Astrocyte of the hippocampus (primary cell): ENCODE results near the gene AKT3.
"Not testable (repeated sequence)": the region's sequence is repeated elsewhere in the genome, so short reads cannot be mapped to it uniquely, and the experiment has no call there.

Experiments
- DNase-seq: peaks from one replicate; pipeline ENCODE4 v3.0.0; 2011; ENCODE audit warnings: low read depth, low spot score

Gene AKT3

GRCh38 chr1:243705585-243705984 is 144.5 kb downstream of the AKT3 start:
- no peak for DNase-seq

- no peak for DNase-seq
Measured at GRCh38 chr1:243701872-243702271, 148.2 kb downstream of the AKT3 start.

DNA sequence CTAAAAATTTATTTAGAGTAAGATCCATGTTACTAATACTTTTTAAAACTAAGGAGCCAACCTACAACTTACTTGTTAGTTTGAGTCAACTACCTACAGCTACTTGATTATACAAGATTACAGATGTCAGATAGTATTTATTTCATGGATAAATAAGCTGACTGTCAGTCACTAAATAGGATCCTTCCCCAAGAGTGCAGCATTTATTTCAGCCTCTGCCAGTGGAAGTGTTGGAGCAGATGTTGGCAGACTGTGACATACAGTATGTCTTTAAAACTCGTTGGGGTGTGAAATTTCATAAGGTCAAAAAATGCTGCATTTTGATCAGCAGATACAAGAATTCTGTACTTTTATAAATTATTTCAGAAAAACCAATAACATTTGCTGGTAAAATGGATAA is 156.2 kb downstream of the AKT3 start:
- DNase-seq: no peak

- DNase-seq: no peak
Measured at GRCh38 chr1:243686159-243686558, 163.9 kb downstream of the AKT3 start.

DNA sequence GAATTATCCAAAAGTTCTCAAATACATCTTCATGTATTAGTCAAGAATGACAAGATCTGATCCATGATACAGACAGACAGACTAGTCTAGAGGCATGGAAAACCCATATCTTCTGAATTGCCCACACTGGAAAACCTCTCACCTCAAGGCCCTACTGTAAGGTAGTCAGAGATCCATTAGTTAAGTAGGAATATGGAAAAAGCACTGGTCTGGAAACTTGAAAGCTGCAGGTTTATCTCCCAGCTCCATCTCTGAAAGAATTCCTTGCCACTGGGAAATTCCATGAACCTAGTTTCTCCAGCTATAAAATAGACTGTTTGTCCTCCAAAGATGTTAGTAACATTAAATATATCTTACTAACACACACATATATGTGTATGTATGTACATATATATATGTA is 169.2 kb downstream of the AKT3 start:
- DNase-seq: no peak

DNA sequence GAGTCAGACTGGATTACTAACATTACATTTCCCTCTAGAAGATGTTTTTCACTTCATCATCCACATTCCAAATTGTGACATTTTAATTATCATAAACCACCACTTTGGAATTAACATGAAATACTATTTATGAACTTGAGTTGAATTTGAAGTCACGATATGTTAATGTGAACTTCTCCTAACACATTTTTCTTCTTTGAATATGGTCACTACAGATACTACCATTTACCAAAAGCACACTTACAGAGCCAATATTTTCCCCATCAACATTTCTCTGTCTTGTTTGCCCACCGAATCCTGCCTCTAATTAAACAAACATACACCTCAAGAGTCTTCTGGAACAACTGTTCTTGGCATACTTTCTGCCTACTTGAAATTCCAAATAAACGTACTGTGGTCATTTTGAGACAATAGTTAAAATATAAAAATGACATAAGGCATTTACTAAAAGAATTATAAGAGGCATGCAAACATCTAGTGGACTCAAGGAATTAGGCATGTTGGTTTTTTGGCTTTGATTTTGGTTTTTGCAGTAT is 177.4 kb downstream of the AKT3 start:
- peak; percentile 36 for DNase-seq

DNA sequence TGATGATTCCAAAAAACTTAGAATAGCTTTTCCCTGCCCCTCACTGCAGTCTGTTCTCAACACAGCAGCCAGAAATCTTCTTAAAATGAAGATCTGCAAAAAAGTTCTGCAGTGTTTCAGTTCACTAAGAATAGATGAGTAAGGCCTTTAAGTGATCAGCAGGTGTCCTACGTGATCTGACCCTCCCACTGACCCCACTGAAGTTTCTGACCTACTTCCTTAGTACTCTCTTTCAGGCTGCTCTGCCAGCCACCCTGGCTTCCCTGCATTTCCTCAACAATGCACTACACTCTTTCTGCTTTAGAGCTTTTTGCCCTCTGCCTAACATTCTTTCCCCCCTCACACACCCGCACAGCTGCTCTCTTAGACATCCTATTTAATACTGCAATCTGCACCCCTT is 182.5 kb downstream of the AKT3 start:
- DNase-seq: no peak

DNA sequence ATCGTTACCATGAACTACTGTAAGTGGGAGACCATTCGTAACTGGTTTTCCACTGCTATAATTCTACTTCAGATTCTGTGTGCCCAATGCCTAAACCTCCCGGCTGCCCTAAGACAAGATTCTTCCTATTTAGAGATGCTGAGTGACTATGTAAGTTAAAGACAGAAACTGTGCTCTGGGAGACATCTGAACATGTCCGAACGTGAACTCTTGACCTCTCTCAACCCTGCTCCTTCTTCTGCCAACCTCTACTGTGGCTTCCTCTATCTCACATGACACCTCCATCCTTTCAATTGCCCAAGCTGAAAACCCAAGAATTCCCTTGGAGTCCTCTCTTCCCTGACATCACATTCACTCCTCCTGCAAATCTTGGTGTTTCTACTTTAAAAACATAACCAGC is 182.9 kb downstream of the AKT3 start:
- DNase-seq: no peak

GRCh38 chr1:243663651-243664050 is 186.4 kb downstream of the AKT3 start:
- no peak for DNase-seq

DNA sequence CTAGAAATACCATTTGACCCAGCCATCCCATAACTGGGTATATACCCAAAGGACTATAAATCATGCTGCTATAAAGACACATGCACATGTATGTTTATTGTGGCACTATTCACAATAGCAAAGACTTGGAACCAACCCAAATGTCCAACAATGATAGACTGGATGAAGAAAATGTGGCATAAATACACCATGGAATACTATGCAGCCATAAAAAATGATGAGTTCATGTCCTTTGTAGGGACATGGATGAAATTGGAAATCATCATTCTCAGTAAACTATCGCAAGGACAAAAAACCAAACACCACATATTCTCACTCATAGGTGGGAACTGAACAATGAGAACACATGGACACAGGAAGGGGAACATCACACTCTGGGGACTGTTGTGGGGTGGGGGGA is 187.9 kb downstream of the AKT3 start:
- not testable (repeated sequence) for DNase-seq

- DNase-seq: no peak
Measured at GRCh38 chr1:243658594-243659105, 191.4 kb downstream of the AKT3 start.

- DNase-seq: no peak
Measured at GRCh38 chr1:243657793-243658192, 192.2 kb downstream of the AKT3 start.

- not testable (repeated sequence) for DNase-seq
Measured at GRCh38 chr1:243649530-243649929, 200.5 kb downstream of the AKT3 start.

GRCh38 chr1:243646841-243647240 is 203.2 kb downstream of the AKT3 start:
- DNase-seq: no peak

DNA sequence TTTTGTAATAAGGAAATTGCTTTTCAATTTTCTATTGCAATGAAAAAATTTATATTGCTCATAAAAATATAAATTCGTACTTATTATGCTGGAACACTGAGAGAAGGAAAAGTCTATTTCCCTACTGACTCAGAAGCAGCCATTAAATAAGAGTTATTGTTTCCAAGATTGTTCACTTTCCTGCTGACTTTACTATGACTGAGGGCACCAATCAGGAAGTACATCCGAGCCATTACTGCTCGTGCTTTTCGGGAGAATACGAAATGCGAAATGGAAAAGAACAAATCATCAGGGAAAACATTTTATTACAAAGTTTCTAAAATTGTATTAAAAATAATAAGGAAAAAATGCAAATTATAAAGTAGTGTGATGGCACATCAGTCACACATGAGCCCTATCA is 204.8 kb downstream of the AKT3 start:
- no peak for DNase-seq

DNA sequence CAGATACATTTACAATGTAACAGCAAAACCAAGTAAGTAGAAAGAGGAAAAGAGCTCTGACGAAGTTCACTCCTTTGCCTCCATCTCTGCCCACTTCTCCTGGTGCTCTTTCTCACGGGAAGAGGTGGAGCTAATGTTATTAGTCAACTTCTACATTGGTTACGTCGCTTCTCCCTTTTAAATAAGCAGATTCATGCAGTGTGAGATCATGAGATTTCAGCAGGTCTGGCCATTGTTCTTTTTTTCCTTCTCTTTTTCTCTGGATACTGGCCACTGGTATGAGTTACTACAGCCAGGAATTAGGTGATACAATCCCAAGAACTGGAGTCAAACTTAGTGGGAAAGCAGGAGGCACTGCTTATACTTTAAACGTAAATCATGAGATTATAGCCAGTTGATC is 207.1 kb downstream of the AKT3 start:
- peak; percentile 81 for DNase-seq

DNA sequence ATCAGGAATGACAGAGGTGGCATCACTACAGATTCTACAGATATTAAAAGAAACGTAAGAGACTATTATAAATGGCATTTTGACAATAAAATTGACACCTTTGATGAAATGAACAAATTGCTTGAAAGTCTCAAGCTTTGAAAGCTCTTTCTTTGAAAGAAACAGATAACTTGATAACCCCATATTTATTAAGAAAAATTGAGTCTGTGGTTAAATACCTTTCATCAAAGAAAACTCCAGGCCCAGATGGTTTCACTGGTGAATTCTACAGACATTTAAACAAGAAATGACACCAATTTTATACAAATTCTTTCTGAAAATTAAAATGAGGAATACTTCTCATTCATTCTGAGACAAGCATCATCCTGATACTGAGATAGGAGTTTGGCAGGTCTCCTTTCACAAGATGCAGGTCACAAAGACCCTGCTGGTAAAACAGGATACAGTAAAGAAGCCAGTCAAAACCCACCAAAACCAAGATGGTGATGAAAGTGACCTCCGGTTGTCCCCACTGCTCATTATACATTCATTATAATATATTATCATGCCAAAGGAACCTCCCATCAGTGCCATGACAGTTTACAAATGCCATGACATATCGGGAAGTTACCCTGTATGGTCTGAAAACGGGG is 210.9 kb downstream of the AKT3 start:
- DNase-seq: no peak

- DNase-seq: no peak
Measured at GRCh38 chr1:243638186-243638585, 211.9 kb downstream of the AKT3 start.

- no peak for DNase-seq
Measured at GRCh38 chr1:243628476-243628907, 221.6 kb downstream of the AKT3 start.

GRCh38 chr1:243623841-243624240 is 226.2 kb downstream of the AKT3 start:
- DNase-seq: peak; percentile 15

GRCh38 chr1:243621973-243622372 is 228.1 kb downstream of the AKT3 start:
- DNase-seq: peak; percentile 42

DNA sequence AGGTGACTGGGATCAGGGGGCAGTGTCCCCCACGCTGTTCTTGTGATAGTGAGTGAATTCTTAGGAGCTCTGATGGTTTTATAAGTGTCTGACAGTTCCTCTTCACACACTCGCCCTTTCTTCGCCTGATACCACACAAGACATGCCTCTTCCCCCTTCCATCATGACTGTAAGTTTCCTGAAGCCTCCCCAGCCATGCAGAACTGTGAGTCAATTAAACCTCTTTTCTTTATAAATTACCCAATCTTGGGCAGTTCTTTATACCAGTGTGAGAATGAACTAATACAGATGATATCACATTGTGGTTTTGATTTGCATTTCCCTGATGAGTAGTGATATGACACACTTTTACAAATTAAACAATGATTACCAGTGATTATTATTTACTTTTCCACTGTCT is 229.9 kb downstream of the AKT3 start:
- DNase-seq: no peak

DNA sequence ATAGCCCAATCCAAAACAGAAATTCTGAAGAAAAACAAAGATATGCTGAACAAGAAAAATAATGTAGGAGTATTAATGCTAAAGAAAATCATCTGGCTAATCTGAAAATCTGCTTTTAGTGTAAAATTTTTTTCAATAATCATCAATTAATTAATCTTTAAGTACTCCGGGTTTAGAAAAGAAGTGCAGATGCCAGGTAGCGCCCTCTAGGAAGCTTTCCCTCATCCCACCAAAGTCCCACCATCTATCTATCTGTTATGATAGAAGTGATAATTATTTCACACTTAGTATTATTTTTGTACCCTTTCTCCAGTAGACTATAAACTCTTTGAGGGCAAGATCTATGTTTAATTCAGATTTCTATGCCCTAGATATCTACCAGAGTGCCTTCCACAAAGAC is 240.3 kb downstream of the AKT3 start:
- no peak for DNase-seq

DNA sequence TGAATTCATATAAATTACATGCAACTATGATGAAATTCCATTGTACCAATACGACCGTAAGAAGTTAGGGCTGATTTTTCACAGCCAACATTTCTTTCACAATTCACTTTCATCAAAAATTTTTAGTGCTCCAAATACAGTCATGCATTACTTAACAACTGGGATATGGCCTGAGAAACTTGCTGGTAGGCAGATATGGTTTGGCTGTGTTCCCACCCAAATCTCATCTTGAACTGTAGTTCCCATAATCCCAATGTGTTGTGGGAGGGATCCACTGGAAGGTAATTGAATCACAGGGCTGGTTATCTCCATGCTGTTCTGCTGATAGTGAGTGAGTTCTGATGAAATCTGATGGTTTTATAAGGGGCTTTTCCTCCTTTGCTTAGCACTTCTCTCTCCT is 244.4 kb downstream of the AKT3 start:
- no peak for DNase-seq
